Astrocyte of the cerebellum (primary cell): ENCODE results near the gene ABTB2.
A peak's percentile ranks its signal among the peaks of the same experiment; 100 is the strongest.

Experiments used
- DNase-seq: peaks from one replicate; pipeline ENCODE4 v3.0.0-alpha.2; 2011; ENCODE audit warnings: low read depth
- H3K4me3 ChIP-seq: 2 replicates; pipeline ENCODE4 v1.5.1; 2011; ENCODE audit warnings: mild to moderate bottlenecking, low read depth, low read length, moderate library complexity
- CTCF ChIP-seq: IDR thresholded peaks from 2 replicates; pipeline ENCODE4 v1.5.1; 2012; ENCODE audit warnings: low read length, low read depth, moderate library complexity, mild to moderate bottlenecking; ENCODE audit errors: missing control alignments
- in situ Hi-C: cut with HindIII; loops from 2 replicates; pipeline ENCODE4 v1.10.0; 2017; ENCODE audit warnings: low sequenced_read_pairs

Gene ABTB2

GRCh38 chr11:34104680-34105078 lies 253.1 kb downstream of the ABTB2 start:
- no peak for DNase-seq
- in situ Hi-C loops: loop anchor here (5.0 kb wide), 1 partner anchor 43 kb away; no protein-coding TSS in a partner anchor
- peak overlapping the region; percentile 88 for H3K4me3 ChIP-seq
- TF ChIP-seq CTCF: no peak
